K562 treated with DMSO at 1 percent for 4 hours (cell line): ENCODE measurements around the gene GASK1A. TPM values are rescaled to one million over a fixed set of nuclear protein-coding genes. Genes with fewer than 3 reads are reported as not detected.

Experiments used
- total RNA-seq: library from RNA; unstranded; fragments of 300-600 nt; gene quantifications from 2 replicates; pipeline ENCODE4 v1.2.3, GENCODE V29; 2022; ENCODE audit not compliant: insufficient read depth

The GASK1A gene
- 0.54 TPM in 1 of 2 replicates, not detected in the other for total RNA-seq

DNA sequence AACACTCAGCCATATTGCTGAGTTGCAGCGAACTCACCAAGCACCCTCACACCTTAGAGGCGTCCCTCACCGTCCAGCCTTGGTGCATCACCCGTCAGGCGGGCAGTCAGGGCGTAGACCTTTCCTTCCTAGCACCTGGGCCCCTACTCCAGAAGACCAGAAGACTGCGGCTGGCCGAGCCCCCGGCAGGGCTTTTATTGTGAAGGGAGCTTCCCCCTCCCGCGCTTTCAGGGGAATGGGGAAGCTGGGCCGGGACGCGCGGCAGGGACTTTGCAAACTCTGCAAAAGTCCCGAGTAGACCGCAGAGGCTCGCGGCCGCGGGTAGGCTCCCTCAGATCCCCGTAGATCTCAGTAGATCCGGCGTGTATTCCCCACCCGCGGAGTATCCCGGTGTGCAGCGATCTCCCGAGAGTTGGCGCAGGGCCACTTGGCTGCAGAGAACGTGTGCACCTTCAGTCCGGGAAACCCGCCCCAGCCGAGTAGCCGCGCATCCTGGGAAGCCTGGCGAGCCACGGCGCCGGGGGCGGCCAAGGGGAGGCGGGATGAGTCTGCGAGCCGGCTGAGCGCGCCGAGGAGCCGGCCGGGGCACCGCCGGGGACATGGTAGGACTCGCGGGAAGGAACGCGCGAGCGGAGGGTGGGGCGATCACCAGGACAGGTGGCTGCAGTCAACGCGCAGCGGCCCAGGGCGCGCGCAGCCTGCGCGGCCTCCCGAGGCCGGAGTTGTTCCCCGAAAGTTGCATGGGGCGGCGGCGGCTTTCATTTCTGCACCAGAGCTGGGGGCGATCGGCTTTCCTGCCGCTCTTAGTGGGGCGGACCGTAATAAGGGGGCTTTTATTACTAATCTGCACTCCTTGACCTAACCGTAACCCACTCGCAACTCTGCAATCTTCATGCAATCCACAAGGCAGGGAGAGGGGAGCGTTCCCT, at the start of gene GASK1A:
TSS of gene GASK1A (plus strand) at position 268 of the 929 bp plus-strand sequence. CDS start at position 600, 332 bp downstream.

DNA sequence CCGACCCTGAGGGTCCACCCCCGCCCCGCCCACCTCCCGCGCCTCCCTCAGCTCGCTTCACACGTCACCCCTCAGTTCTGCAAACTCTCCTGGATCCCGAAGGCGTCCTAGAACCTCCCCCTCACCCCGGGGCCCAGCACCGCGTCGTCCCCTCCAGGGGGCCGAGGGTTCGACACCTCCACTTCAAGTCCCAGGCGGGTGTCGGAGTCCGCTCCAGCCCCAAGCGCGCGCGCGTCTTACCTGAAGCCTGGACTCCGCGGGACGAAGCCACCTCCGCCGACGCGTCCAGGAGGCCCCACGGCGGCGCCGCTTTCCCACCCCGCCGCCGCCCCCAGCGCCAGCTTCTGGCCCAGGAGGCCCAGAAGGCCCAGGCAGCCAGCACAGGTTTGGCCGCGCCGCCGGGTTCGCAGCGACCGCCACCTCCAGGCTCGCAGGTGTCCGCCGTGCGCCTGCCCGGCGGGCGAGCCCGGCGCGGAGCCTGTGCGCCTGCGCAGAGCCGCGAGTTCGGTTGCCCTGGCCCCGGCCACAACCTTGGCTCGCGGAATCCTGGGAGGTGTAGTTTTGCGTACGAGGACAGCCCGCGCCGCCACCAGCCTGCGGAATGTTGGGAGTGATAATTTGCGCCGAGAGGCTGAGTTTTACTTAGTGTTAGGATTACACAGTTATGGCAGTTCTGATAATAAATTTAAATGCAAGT, 126.6 kb downstream of the GASK1A start, which contains the start of gene POMGNT2:
TSS of gene POMGNT2 (minus strand) at position 484 of the 697 bp plus-strand sequence. CDS start 24,648 bp downstream, outside the sequence.

Other genes with a start within 250 kb of the GASK1A start
- gene CCDC13, start 206.1 kb upstream of the GASK1A start, total RNA-seq: 1.1 and 1.2 TPM in 2 replicates
- gene HIGD1A, start 174.8 kb upstream of the GASK1A start, total RNA-seq: 123 and 145 TPM in 2 replicates
- not detected in 2 replicates for gene ACKR2, start 169.9 kb upstream of the GASK1A start, total RNA-seq
- gene CYP8B1, start 103.4 kb upstream of the GASK1A start, total RNA-seq: not detected in 2 replicates
- gene ZNF662, start 73.2 kb upstream of the GASK1A start, total RNA-seq: 0.67 TPM in 1 of 2 replicates, not detected in the other
- 16.1 and 19.7 TPM in 2 replicates for gene POMGNT2, start 126.8 kb downstream of the GASK1A start, total RNA-seq